Urothelium cell line (cell line): ENCODE data around the gene TACC2.
"Not testable (repeated sequence)": the region's sequence is repeated elsewhere in the genome, so short reads cannot be mapped to it uniquely, and the experiment has no call there.

Source experiments
- DNase-seq: peaks from one replicate; pipeline ENCODE4 v3.0.0; 2011; ENCODE audit warnings: low spot score, mixed read lengths
- FAIRE-seq: peaks from 2 replicates; lab custom pipeline; 2011; peaks lifted over from hg19 to GRCh38; lab: Jason Lieb, UNC

The TACC2 gene

DNA sequence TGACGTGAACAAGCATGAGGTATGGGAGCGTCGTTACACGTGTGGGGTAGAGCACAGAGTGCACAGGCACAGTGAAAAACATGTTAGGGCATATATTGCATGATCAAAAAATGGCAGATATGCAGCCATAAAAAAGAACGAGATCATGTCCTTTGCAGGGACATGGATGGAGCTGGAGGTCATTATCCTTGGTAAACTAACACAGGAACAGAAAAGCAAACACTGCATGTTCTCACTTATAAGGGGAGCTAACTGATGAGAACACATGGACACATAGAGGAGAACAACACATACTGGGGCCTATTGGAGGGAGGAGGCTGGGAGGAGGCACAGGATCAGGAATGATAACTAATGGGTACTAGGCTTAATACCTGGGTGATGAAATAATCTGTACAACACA lies 66.3 kb downstream of the TACC2 start:
- DNase-seq, result no peak
- no peak for FAIRE-seq

DNA sequence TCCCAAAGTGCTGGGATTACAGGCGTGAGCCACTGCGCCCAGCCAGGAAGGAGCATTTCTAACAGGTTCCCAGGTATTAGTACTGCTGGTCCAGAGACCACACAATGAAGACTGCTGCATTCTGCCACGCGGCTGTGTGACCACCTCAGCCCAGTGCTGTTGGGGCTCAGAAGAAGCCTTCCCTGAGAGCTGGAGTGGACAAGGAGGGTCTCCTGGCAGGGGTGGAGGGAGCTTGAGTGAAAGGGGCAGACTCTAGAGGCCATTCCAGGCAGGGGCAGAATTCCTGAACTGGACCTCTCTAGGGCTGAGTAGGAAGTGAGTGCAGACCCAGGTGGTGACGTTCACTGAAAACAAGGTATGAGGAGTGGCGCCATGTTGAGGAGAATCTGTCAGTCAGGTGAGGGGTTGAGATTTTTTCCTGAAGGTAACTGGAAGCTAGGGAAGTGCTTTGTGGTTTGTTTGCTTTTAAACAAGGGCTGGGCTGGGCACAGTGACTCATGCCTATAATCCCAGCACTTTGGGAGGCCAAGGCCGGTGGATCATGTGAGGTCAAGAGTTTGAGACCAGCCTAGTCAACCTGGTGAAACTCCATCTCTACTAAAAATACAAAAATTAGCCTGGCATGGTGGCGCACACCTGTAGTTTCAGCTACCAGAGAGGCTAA lies 67.6 kb downstream of the TACC2 start:
- DNase-seq (no peak), FAIRE-seq (no peak)

DNA sequence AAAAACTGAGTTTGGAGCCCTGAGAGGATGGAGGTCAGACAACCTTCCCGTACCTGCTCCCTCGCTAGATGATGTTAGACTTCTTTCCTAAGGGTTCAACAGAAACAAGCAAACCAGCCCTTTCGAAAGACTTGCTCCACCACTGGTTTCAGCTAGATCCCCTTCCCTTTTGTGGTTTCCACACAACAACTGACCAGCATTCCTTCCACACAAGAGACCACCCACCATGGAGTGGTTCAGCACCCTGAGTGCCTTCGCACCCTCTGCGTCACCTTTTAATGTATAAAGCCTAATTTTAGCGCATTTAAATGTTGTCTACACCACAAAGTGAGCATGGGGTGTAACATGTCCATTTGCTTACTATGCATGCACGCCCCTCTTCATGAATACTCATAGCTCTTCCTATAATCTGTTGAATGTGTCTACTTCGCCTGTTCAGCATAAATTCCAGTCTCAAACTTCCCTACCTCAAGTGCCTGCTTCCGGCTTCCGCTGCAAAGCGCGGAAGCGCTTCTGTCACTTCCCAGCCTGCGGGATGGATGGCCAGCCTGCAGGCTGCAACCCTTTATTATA lies 69.0 kb downstream of the TACC2 start:
- no peak for DNase-seq
- no peak for FAIRE-seq

DNA sequence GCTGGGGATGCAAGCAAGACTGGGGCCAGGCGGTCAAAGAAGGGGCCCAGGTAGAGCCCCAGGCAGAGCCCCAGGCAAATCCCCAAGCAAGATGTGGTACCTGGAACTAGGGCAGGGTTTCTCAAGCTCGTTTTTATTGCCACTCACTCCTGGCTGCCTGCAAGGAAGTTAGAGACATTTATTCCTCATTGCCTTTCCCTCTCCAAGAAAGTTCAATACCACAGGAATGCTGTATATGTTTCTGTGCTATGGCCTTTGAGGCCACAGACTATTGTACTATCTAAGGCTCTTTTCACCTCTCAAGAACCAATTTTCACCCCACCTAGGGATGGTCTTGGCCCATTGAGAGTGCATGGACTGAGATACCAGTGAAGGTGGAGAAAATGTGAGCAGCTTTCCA lies 71.3 kb downstream of the TACC2 start:
- FAIRE-seq, result no peak
- DNase-seq, result no peak

DNA sequence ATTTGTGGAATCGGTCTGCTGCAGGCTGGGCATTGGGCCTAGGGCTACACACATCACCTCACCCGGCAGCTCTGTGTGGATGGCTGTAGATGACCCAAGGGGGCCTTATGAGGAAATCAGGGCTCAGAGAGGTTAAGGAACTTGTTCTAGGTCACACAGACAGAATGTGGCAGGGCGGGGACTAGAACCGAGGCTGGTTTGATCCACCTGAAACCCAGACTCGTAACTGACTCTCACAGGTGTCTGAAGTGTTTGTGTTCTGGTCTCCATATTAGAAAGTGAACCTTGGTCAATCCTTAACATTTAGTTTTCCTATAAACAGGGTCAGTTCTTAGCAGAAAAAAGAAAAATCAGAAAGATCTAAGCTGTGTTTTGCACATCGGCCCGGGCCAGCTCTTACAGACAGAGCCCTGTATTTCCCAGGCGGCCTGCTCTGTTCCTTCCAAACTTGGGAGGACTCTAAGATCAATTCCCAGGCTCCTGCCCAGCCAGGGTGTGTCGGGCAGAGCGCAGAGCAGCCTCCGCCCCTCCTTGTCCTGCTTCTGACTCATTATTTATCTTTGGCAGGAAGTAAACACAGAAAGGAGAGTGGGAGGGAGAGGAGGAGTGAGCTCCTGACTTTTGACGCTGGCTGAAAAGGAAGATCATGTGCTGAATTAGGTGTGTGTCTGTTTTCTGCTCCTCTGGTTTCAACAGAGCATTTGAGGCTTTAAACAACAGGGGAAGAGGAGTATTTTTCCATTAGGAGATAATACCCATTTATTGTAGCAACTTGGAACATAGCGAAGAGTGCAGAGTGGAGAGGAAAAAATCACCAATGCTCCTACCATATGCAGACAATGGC lies 74.1 kb downstream of the TACC2 start:
- FAIRE-seq (no peak), DNase-seq (peak; percentile 88)

DNA sequence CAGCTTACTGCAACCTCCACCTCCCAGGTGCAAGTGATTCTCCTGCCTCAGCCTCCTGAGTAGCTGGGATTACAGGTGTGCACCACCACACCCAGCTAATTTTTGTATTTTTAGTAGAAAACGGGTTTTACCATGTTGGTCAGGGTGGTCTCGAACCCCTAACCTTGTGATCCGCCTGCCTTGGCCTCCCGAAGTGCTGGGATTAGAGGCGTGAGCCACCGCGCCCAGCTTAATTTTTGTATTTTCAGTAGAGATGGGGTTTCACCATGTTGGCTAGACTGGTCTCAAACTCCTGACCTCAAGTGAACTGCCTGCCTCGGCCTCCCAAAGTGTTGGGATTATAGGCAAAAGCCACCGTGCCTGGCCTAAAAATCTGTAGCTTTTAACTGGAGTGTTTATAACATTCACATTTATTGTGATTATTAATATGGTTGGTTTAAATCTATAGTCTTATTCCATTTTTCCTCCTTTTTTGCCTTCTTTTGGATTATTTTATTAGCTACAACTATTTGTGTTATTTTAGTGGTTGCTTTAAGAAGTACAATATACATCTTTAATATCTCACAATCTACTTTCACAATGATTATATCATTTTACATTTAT lies 77.5 kb downstream of the TACC2 start:
- not testable (repeated sequence) for FAIRE-seq, DNase-seq

DNA sequence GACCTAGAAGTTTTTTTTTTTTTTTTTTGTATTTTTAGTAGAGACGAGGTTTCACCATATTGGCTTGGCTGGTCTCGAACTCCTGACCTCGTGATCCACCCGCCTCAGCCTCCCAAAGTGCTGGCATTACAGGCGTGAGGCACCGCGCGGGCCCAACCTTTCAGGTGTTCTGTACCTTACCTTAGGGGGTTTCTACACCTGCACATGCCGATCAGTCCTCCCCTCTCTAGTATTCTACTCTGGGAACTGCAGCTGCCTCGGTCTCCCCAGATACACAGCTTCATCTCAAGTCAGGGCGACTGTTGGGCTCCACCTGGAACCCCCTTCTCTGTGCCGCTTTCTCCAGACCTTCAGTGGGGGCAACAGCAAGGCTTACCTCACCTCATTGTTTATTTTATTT lies 79.9 kb downstream of the TACC2 start:
- FAIRE-seq (no peak), DNase-seq (no peak)

DNA sequence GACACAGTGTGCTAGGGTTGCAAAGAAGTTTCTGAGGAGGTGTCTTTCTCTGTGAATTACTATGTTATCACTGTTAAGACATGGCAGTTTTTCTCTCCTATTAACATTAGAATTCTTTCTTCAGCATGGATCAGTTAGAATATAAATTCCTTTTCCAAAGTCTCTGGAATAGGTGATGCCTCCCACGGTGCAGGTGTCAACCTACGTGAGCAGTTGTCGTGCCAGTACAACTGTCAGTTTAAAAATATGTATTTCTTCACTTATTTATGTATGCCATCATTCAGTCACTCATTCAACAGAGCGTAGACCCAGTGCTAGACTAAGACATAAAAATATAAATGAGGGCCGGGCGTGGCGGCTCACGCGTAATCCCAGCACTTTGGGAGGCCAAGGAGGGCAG lies 83.5 kb downstream of the TACC2 start:
- DNase-seq, result no peak
- FAIRE-seq, result no peak

DNA sequence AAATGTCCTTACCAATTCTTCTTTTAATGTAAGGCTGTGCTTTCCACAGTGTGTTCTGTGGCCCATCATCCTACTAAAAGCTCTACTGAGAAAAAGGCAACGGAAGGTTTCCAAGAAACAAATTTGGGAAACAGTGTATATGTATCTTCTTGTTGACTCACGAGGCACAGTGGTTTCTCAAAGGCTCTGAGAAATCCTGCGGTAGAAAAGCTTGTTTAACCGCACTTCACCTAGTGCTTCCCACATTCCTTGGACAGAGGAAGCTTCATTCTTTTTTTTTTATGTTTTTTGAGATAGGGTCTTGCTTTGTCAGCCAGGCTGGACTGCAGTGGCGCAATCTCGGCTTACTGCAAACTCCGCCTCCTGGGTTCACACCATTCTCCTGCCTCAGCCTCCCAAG lies 84.5 kb downstream of the TACC2 start:
- FAIRE-seq (no peak), DNase-seq (no peak)

DNA sequence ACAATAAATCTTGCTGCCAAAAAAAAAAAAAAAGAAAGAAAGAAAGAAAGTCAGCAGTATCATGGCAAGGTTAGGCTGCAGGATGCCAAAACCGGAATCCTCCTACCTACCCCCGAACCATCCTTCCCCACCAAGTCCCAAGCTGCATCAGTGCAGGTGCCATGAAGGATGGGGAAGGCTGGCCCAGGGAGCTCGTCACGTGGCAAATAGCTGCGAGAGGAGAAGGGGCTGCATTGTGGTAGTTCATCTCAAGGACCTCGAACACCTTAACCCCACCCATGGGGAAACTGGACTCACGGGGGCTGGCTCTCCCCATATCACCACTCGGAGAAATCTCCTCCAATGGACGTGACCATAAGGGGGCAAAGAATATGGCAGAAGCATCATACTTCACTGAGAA lies 86.2 kb downstream of the TACC2 start:
- FAIRE-seq (no peak), DNase-seq (no peak)

DNA sequence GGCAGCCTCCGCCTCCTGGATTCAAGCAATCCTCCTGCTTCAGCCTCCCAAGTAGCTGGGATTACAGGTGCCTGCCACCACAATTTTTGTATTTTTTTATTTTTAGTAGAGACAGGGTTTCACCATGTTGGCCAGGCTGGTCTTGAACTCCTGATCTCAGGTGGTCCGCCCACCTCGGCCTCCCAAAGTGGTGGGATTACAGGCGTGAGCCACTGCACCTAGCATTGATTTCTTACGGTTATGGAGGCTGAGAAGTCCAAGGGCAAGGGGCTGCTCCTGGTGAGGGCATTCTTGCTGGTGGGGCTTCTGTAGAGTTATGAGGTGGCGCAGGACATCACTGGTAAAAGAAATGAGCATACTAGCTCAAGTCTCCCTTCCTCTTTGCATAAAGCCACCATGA lies 86.9 kb downstream of the TACC2 start:
- DNase-seq, FAIRE-seq: not testable (repeated sequence)

DNA sequence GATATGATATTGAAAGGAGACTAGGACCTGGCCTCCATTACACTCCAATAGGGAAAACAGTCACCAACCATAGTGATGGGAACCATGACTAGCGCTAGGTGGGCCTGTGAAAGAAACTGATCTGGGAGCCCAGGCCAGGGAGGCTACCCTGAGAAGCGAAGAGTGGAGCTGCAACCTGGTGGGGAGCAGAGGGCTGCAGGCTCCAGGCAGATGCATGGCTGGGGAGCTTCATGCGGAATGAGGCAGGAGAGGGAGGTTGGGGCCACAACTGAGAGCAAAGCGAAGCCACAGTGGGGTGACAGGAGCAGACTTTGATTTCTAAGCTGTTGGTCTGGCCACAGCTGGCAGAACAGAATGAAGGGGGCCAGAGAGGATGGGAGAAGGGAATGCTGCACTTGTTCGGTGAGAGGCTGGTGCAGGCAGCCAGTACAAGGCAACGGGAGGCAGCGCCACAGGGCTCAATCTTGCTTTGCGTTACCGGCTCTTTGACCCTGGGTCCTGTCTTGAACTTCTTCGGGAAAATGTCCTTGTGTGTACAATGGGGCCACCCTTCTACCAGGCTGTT lies 88.4 kb downstream of the TACC2 start:
- DNase-seq (no peak), FAIRE-seq (no peak)

DNA sequence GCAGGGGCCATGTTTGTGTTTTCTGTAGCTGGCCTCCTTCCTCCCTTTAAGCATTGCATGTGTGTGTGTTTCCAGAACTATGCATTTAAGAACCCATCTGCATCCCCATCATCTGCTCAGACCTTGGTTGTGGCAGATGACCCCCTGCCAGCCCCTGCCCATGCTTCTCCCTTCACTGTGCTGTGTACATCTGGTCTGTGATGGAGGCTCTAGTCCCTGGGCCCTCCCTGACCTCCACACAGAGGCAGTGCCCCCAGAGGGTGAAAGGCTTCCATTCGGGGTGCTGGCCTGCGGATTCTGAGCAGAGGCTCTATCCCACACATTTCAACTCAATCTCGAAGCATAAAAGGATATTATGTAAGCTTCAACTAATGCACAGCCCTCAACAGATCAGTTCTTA lies 89.4 kb downstream of the TACC2 start:
- no peak for FAIRE-seq
- no peak for DNase-seq

DNA sequence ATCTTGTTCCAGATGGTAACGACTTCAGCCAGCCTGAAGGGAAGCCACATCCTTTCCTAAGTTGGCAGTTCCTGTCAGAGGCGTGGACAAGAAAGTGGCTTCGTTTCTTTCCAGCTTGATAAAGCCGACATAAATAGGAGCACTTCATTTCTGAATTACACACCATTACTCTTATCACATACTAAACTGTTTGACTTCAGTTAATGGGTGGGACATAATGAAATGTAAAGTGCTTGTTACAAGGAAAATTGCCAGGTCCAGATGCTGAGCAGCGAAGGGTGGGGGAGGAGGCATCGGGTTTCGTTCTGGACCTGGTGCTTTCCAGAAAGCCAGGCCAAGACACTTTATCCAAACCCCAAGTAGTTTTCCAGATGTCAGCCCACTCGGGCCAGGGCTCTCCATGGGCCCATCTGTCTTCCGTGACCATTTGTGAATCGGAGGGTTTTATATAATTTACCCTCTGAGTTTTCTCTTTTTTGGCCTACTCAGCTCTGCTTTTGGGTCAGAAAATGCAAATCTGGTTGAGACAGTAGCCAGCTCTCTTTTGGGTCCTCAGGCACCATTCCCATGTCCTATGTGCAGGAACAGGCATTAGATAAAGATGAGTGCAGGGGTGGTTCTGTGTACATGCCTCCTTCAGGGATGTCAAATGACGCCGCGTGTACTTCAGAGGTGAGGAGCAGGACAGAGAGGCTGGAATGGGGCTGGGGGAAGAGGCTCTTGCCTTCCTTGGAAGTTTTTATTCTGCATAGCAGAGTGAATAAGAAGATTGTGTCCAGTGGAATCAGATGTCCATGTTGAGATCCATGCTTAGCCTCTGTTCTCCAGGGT lies 90.2 kb downstream of the TACC2 start:
- no peak for DNase-seq
- no peak for FAIRE-seq

DNA sequence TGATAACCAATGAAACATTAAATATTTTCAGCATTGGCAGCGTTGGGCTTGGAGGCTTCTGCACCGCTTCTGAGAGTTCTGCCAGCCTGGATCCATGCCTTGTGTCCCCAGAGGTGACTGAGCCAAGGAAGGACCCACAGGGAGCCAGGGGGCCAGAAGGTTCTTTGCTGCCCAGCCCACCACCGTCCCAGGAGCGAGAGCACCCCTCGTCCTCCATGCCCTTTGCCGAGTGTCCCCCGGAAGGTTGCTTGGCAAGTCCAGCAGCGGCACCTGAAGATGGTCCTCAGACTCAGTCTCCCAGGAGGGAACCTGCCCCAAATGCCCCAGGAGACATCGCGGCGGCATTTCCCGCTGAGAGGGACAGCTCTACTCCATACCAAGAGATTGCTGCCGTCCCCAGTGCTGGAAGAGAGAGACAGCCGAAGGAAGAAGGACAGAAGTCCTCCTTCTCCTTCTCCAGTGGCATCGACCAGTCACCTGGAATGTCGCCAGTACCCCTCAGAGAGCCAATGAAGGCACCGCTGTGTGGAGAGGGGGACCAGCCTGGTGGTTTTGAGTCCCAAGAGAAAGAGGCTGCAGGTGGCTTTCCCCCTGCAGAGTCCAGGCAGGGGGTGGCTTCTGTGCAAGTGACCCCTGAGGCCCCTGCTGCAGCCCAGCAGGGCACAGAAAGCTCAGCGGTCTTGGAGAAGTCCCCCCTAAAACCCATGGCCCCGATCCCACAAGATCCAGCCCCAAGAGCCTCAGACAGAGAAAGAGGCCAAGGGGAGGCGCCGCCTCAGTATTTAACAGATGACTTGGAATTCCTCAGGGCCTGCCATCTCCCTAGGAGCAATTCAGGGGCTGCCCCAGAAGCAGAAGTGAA lies 93.9 kb downstream of the TACC2 start:
- DNase-seq (no peak), FAIRE-seq (no peak)

DNA sequence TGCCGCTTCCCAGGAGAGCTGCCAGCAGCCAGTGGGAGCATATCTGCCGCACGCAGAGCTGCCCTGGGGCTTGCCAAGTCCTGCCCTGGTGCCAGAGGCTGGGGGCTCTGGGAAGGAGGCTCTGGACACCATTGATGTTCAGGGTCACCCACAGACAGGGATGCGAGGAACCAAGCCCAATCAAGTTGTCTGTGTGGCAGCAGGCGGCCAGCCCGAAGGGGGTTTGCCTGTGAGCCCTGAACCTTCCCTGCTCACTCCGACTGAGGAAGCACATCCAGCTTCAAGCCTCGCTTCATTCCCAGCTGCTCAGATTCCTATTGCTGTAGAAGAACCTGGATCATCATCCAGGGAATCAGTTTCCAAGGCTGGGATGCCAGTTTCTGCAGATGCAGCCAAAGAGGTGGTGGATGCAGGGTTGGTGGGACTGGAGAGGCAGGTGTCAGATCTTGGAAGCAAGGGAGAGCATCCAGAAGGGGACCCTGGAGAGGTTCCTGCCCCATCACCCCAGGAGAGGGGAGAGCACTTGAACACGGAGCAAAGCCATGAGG lies 94.6 kb downstream of the TACC2 start:
- DNase-seq (no peak), FAIRE-seq (no peak)

DNA sequence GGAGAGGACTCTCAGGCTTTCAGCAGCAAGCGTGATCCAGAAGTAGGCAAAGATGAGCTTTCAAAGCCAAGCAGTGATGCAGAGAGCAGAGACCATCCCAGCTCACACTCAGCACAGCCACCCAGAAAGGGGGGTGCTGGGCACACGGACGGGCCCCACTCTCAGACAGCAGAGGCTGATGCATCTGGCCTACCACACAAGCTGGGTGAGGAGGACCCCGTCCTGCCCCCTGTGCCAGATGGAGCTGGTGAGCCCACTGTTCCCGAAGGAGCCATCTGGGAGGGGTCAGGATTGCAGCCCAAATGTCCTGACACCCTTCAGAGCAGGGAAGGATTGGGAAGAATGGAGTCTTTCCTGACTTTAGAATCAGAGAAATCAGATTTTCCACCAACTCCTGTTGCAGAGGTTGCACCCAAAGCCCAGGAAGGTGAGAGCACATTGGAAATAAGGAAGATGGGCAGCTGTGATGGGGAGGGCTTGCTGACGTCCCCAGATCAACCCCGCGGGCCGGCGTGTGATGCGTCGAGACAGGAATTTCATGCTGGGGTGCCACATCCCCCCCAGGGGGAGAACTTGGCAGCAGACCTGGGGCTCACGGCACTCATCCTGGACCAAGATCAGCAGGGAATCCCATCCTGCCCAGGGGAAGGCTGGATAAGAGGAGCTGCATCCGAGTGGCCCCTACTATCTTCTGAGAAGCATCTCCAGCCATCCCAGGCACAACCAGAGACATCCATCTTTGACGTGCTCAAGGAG lies 95.5 kb downstream of the TACC2 start:
- DNase-seq, result no peak
- FAIRE-seq, result no peak

DNA sequence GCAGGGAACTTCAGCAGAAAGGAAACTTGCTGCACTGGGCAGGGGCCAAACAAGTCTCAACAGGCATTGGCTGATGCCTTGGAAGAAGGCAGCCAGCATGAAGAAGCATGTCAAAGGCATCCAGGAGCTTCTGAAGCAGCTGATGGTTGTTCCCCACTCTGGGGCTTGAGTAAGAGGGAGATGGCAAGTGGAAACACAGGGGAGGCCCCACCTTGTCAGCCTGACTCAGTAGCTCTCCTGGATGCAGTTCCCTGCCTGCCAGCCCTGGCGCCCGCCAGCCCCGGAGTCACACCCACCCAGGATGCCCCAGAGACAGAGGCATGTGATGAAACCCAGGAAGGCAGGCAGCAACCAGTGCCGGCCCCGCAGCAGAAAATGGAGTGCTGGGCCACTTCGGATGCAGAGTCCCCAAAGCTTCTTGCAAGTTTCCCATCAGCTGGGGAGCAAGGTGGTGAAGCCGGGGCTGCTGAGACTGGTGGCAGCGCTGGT lies 96.5 kb downstream of the TACC2 start:
- DNase-seq (no peak), FAIRE-seq (no peak)
